ENCODE data around the gene NCAPD3. TPM values are rescaled to one million over a fixed set of nuclear protein-coding genes. Genes with fewer than 3 reads are reported as not detected.

NCAPD3 gene
- total RNA-seq, 1 experiment from 2014 or later: 26.7 TPM

- Mint-ChIP-seq H3K27ac (ENCODE audit: low read depth, unreplicated experiment) (no peak overlapping the region), H3K4me1 (ENCODE audit: insufficient read depth, unreplicated experiment) (no peaks in the 10 kb centered on the region), H3K4me3 (ENCODE audit: unreplicated experiment) (no peak overlapping the region), H3K27me3 (ENCODE audit: insufficient read depth, unreplicated experiment) (no peaks in the 10 kb centered on the region), H3K36me3 (ENCODE audit: insufficient read depth, unreplicated experiment) (no peaks in the 10 kb centered on the region), H3K9me3 (ENCODE audit: unreplicated experiment) (peaks cover 14% of the 10 kb centered on the region)
- no peak for DNase-seq (ENCODE audit: unreplicated experiment)
- no TSS peak for BruUV-seq (replicated peaks)
- CTCF ChIA-PET: interaction anchor here (1.2 to 2.2 kb wide), 5 partner anchors 9 to 205 kb away, joined by 3 to 8 read pairs (median 4); no protein-coding TSS in a partner anchor
- TF ChIP-seq CTCF (IDR thresholded peaks at IDR 0.05; ENCODE audit: unreplicated experiment): no peak
- intact Hi-C loops (cut with micrococcal nuclease): no loop called here
- POLR2A ChIA-PET: interaction anchor here (2.4 kb wide), 1 partner anchor 11 kb away, joined by 11 read pairs; no protein-coding TSS in a partner anchor
These were observed 92.0 kb downstream of the NCAPD3 start for GRCh38 chr11:134131628-134132244.

GRCh38 chr11:134126217-134126822, 97.4 kb downstream of the NCAPD3 start:
- ChIA-PET CTCF (interaction anchor here (0.6 to 3.2 kb wide), 8 partner anchors 9 to 200 kb away, joined by 3 to 11 read pairs (median 3); no protein-coding TSS in a partner anchor), POLR2A (interaction anchor here (1.0 to 1.4 kb wide), 3 partner anchors 9 to 30 kb away, joined by 4 to 6 read pairs (median 6); no protein-coding TSS in a partner anchor)
- no TSS peak for BruUV-seq (replicated peaks)
- H3K4me3 Mint-ChIP-seq (ENCODE audit: unreplicated experiment): no peak overlapping the region
- intact Hi-C loops (cut with micrococcal nuclease): no loop called here
- H3K4me1 Mint-ChIP-seq (ENCODE audit: insufficient read depth, unreplicated experiment): peaks cover 1% of the 10 kb centered on the region
- TF ChIP-seq CTCF (IDR thresholded peaks at IDR 0.05; ENCODE audit: unreplicated experiment): no peak
- H3K27ac Mint-ChIP-seq (ENCODE audit: low read depth, unreplicated experiment): no peak overlapping the region
- peak; percentile 31 for DNase-seq (ENCODE audit: unreplicated experiment)
- peaks cover 4% of the 10 kb centered on the region for H3K9me3 Mint-ChIP-seq (ENCODE audit: unreplicated experiment)
- peaks cover 12% of the 10 kb centered on the region for H3K27me3 Mint-ChIP-seq (ENCODE audit: insufficient read depth, unreplicated experiment)
- no peaks in the 10 kb centered on the region for H3K36me3 Mint-ChIP-seq (ENCODE audit: insufficient read depth, unreplicated experiment)

GRCh38 chr11:134125507-134125906, 98.3 kb downstream of the NCAPD3 start:
- Mint-ChIP-seq H3K9me3 (ENCODE audit: unreplicated experiment) (no peaks in the 10 kb centered on the region), H3K27ac (ENCODE audit: low read depth, unreplicated experiment) (no peak overlapping the region), H3K4me3 (ENCODE audit: unreplicated experiment) (no peak overlapping the region), H3K36me3 (ENCODE audit: insufficient read depth, unreplicated experiment) (no peaks in the 10 kb centered on the region), H3K27me3 (ENCODE audit: insufficient read depth, unreplicated experiment) (peaks cover 12% of the 10 kb centered on the region), H3K4me1 (ENCODE audit: insufficient read depth, unreplicated experiment) (peaks cover 10% of the 10 kb centered on the region)
- intact Hi-C loops (cut with micrococcal nuclease): no loop called here
- no TSS peak for BruUV-seq (replicated peaks)
- ChIA-PET CTCF (interaction anchor here (0.6 to 3.2 kb wide), 6 partner anchors 11 to 199 kb away, joined by 3 to 11 read pairs (median 5); no protein-coding TSS in a partner anchor), POLR2A (interaction anchor here (1.3 kb wide), 1 partner anchor 10 kb away, joined by 6 read pairs; no protein-coding TSS in a partner anchor)
- TF ChIP-seq CTCF (IDR thresholded peaks at IDR 0.05; ENCODE audit: unreplicated experiment): no peak
- DNase-seq (ENCODE audit: unreplicated experiment): no peak

GRCh38 chr11:134124660-134125451, 98.9 kb downstream of the NCAPD3 start:
- peak overlapping the region; percentile 25 for H3K4me3 Mint-ChIP-seq (ENCODE audit: unreplicated experiment)
- TF ChIP-seq CTCF (IDR thresholded peaks at IDR 0.05; ENCODE audit: unreplicated experiment): no peak
- H3K4me1 Mint-ChIP-seq (ENCODE audit: insufficient read depth, unreplicated experiment): peaks cover 16% of the 10 kb centered on the region
- no peak overlapping the region for H3K27ac Mint-ChIP-seq (ENCODE audit: low read depth, unreplicated experiment)
- intact Hi-C loops (cut with micrococcal nuclease): no loop called here
- BruUV-seq (replicated peaks): no TSS peak
- DNase-seq (ENCODE audit: unreplicated experiment): no peak
- no peaks in the 10 kb centered on the region for H3K9me3 Mint-ChIP-seq (ENCODE audit: unreplicated experiment)
- no peaks in the 10 kb centered on the region for H3K36me3 Mint-ChIP-seq (ENCODE audit: insufficient read depth, unreplicated experiment)
- ChIA-PET CTCF (interaction anchor here (0.6 to 3.2 kb wide), 7 partner anchors 10 to 75 kb away, joined by 3 to 11 read pairs (median 4); no protein-coding TSS in a partner anchor), POLR2A (interaction anchor here (1.3 kb wide), 1 partner anchor 10 kb away, joined by 6 read pairs; no protein-coding TSS in a partner anchor)
- peaks cover 12% of the 10 kb centered on the region for H3K27me3 Mint-ChIP-seq (ENCODE audit: insufficient read depth, unreplicated experiment)
